WERI-Rb-1 (cell line): ENCODE data around the gene ASXL3.

Source experiments
- DNase-seq: peaks from one replicate; pipeline ENCODE4 v3.0.0-alpha.2; 2020
- H3K27ac ChIP-seq: fragments of 250-450 bp; sonication (Bioruptor Pico); 2 replicates; pipeline ENCODE4 v1.5.1; 2020; ENCODE audit warnings: mild to moderate bottlenecking, moderate library complexity
- H3K27me3 ChIP-seq: fragments of 250-450 bp; sonication (Bioruptor Pico); 2 replicates; pipeline ENCODE4 v1.5.1; 2021; ENCODE audit warnings: mild to moderate bottlenecking, low read depth, moderate library complexity; ENCODE audit not compliant: insufficient read depth, severe bottlenecking
- H3K36me3 ChIP-seq: fragments of 250-450 bp; sonication (Bioruptor Pico); 2 replicates; pipeline ENCODE4 v1.5.1; 2020; ENCODE audit warnings: mild to moderate bottlenecking, moderate library complexity
- H3K4me3 ChIP-seq: 2 replicates; pipeline ENCODE4 v1.5.1; 2011; ENCODE audit warnings: low read depth, mild to moderate bottlenecking, control low read depth, low read length
- H3K9me3 ChIP-seq: fragments of 250-450 bp; sonication (Bioruptor Pico); 2 replicates; pipeline ENCODE4 v1.5.1; 2021; ENCODE audit warnings: mild to moderate bottlenecking, moderate library complexity; ENCODE audit not compliant: severe bottlenecking
- TF ChIP-seq, protein P1 (sequence below): IDR thresholded peaks from 2 replicates; pipeline ENCODE4 v1.5.1; 2011; ENCODE audit warnings: low read depth, mild to moderate bottlenecking, control low read depth, inconsistent platforms, low read length

ASXL3 gene

GRCh38 chr18:33673689-33674088, 95.7 kb downstream of the ASXL3 start:
- H3K36me3 ChIP-seq: no peaks in the 10 kb centered on the region
- H3K27ac ChIP-seq: no peak overlapping the region
- H3K27me3 ChIP-seq: peaks cover 3% of the 10 kb centered on the region
- TF ChIP-seq, protein P1, sequence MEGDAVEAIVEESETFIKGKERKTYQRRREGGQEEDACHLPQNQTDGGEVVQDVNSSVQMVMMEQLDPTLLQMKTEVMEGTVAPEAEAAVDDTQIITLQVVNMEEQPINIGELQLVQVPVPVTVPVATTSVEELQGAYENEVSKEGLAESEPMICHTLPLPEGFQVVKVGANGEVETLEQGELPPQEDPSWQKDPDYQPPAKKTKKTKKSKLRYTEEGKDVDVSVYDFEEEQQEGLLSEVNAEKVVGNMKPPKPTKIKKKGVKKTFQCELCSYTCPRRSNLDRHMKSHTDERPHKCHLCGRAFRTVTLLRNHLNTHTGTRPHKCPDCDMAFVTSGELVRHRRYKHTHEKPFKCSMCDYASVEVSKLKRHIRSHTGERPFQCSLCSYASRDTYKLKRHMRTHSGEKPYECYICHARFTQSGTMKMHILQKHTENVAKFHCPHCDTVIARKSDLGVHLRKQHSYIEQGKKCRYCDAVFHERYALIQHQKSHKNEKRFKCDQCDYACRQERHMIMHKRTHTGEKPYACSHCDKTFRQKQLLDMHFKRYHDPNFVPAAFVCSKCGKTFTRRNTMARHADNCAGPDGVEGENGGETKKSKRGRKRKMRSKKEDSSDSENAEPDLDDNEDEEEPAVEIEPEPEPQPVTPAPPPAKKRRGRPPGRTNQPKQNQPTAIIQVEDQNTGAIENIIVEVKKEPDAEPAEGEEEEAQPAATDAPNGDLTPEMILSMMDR: no peak
- DNase-seq: no peak
- H3K9me3 ChIP-seq: no peaks in the 10 kb centered on the region
- H3K4me3 ChIP-seq: no peak overlapping the region

DNA sequence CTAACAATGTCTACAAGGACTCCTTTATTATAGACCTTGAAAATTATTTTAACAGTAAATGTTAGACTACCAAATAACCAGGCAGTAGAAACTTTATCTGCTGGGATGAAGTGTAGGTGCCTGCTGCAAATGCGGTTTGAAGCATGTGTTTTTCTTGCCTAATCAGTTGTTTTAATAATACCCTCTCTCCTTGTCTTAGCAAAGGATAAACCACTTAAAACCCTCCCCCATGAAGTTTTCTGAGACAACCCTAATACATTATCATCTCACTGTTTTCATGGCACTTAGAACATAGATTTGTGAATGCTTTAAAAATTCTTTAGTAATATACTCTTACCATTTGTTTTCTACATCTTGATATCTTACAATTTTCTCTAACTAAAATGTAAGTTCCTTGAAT, 98.6 kb downstream of the ASXL3 start:
- Histone ChIP-seq H3K27me3 (peaks cover 5% of the 10 kb centered on the region), H3K27ac (no peak overlapping the region), H3K36me3 (no peaks in the 10 kb centered on the region), H3K9me3 (no peaks in the 10 kb centered on the region), H3K4me3 (no peak overlapping the region)
- TF ChIP-seq, protein P1: no peak
- DNase-seq: no peak

GRCh38 chr18:33677891-33678290, 99.9 kb downstream of the ASXL3 start:
- TF ChIP-seq, protein P1: no peak

DNA sequence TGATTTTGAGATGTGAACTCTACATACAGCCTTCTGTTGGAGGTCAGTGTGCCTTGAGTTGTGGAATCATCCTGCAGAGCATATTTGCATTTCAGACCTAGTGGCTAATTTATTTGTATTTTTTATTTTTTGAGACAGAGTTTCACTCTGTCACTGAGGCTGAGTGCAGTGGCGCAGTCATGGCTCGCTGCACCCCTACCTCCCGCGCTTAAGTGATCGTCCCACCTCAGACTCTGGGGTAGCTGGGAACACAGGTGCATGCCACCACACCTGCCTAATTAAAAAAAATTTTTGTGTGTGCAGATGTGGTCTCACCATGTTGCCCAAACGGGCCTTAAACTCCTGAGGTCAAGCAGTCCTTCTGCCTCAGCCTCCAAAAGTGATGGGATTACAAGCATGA, 104.4 kb downstream of the ASXL3 start:
- Histone ChIP-seq H3K27ac (no peak overlapping the region), H3K4me3 (no peak overlapping the region), H3K36me3 (no peaks in the 10 kb centered on the region), H3K9me3 (no peaks in the 10 kb centered on the region), H3K27me3 (peaks cover 5% of the 10 kb centered on the region)
- no peak for DNase-seq
- TF ChIP-seq, protein P1: no peak

More at GRCh38 chr18:33677891-33678290, 99.9 kb downstream of the ASXL3 start:
- H3K27me3 ChIP-seq: peaks cover 5% of the 10 kb centered on the region
- no peaks in the 10 kb centered on the region for H3K9me3 ChIP-seq
- no peak for DNase-seq
- H3K36me3 ChIP-seq: no peaks in the 10 kb centered on the region
- H3K4me3 ChIP-seq: no peak overlapping the region
- no peak overlapping the region for H3K27ac ChIP-seq

DNA sequence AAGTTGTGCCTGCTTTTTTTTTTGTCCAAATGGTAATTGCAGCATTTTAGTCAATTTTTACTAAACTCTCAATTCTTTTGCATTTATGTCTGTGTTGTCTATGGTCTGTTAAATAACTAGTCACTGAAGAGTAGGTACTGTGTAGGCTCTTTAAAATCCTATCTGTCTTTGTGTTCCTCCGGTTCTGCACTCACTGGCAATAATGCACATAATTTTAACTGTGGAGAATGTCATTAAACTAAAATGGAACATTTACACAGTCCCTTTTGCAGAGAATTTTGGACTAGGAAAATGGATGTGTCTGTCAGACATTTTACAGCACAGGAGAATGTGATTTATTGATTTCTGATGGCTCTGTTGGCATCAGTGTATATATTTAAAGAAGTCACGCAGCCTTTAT, 116.6 kb downstream of the ASXL3 start:
- no peaks in the 10 kb centered on the region for H3K9me3 ChIP-seq
- no peak for DNase-seq
- no peaks in the 10 kb centered on the region for H3K27me3 ChIP-seq
- no peak overlapping the region for H3K4me3 ChIP-seq
- TF ChIP-seq, protein P1: no peak
- H3K27ac ChIP-seq: no peak overlapping the region
- H3K36me3 ChIP-seq: no peaks in the 10 kb centered on the region

GRCh38 chr18:33696332-33697162, 118.5 kb downstream of the ASXL3 start:
- H3K27ac ChIP-seq: no peak overlapping the region
- no peak overlapping the region for H3K4me3 ChIP-seq
- H3K27me3 ChIP-seq: no peaks in the 10 kb centered on the region
- no peaks in the 10 kb centered on the region for H3K9me3 ChIP-seq
- no peak for DNase-seq
- H3K36me3 ChIP-seq: no peaks in the 10 kb centered on the region
- TF ChIP-seq, protein P1: no peak
